Measurements from ENCODE around the gene AAK1. TPM values are rescaled to one million over a fixed set of nuclear protein-coding genes. Genes with fewer than 3 reads are reported as not detected.

The AAK1 gene
- total RNA-seq, 1 donor from 2014 or later = 20.8 TPM

DNA sequence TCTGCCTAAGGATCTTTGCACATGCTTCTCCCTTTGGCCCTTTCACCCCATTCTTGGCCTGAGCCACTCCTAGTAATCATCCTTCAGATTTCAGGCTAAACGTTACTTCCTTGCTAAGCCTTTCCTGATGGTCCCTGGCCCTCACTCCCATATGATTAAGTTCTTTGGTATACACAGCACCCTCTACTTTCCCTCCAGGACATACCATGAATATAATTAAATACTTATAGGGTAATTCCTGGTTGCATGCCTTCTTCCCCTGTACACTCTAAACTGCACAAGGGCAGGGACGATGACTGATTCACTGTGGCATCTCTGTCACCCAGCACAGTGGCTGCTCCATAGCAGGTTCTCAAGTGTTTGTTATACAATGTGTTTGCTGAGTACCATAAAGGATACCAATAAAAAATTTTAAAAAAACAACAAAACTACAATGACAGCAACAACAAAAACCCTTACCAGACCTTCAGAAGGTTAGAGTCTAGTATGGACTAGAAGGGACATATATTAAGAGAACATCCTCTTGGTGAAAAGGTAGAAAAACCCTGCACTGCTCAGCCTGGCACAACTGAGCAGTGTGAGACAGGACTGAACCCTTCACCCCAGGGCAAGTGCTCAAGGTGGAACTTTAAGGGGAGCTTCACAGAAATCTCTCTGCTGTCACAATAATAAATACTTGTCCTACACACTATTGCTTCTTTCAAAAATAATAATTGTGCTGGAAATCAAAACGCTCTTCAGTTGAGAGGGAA lies 76.2 kb downstream of the AAK1 start:
- H3K4me2 ChIP-seq = no peak overlapping the region
- H3K79me2 ChIP-seq (ENCODE audit: low read depth) = no peaks in the 10 kb centered on the region
- H3K9me3 ChIP-seq (ENCODE audit: low read depth) = no peaks in the 10 kb centered on the region
- H3K27me3 Mint-ChIP-seq (ENCODE audit: insufficient read depth, low read depth) = peaks cover 2% of the 10 kb centered on the region
- H4K20me1 ChIP-seq (ENCODE audit: low read depth) = no peaks in the 10 kb centered on the region
- H3K4me3 Mint-ChIP-seq = no peak overlapping the region
- H3K27ac ChIP-seq = no peak overlapping the region
- no peak for DNase-seq (ENCODE audit: low spot score)
- no peaks in the 10 kb centered on the region for H3F3A ChIP-seq (ENCODE audit: low read depth)
- no peak overlapping the region for H2AFZ ChIP-seq (replicated peaks)
- H3K27me3 ChIP-seq = no peaks in the 10 kb centered on the region
- H3K4me3 ChIP-seq = no peak overlapping the region
- H3K4me1 ChIP-seq = no peaks in the 10 kb centered on the region
- peaks cover 3% of the 10 kb centered on the region for H3K36me3 Mint-ChIP-seq
- no peaks in the 10 kb centered on the region for H3K4me1 Mint-ChIP-seq
- TF ChIP-seq CTCF (IDR thresholded peaks at IDR 0.05) (no peak), EZH2 (IDR thresholded peaks at IDR 0.05) (no peak), EZH2phosphoT487 (IDR thresholded peaks at IDR 0.05) (no peak)
- no peak overlapping the region for H3K9ac ChIP-seq
- no peaks in the 10 kb centered on the region for H3K36me3 ChIP-seq
- no peak overlapping the region for H3K27ac Mint-ChIP-seq
- no peaks in the 10 kb centered on the region for H3K9me3 Mint-ChIP-seq

DNA sequence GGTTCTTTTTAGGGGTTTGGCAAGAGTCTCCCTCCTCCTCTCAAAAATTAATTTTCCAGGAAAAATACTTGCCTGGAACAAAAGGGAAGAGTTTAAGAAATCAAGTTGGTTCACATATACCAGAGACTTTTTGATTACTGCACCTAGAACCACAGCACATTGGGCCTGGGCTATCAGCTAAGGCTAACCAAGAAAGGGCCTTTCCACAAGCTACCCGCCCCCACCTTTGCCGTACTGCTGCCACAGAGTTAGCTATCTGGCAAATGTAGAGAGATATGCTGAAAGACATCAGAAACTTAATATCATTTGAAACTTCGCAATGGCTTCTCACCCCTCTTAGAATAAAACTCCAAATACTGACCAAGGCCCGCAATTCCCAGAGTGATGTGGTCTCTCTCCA lies 76.9 kb downstream of the AAK1 start:
- Mint-ChIP-seq H3K27ac (no peak overlapping the region), H3K36me3 (peaks cover 3% of the 10 kb centered on the region), H3K4me1 (no peaks in the 10 kb centered on the region), H3K27me3 (ENCODE audit: insufficient read depth, low read depth) (peaks cover 2% of the 10 kb centered on the region), H3K9me3 (no peaks in the 10 kb centered on the region), H3K4me3 (no peak overlapping the region)
- H3F3A ChIP-seq (ENCODE audit: low read depth) = no peaks in the 10 kb centered on the region
- H3K4me2 ChIP-seq = no peak overlapping the region
- no peak overlapping the region for H2AFZ ChIP-seq (replicated peaks)
- H3K4me3 ChIP-seq = no peak overlapping the region
- no peak overlapping the region for H3K27ac ChIP-seq
- H3K9me3 ChIP-seq (ENCODE audit: low read depth) = no peaks in the 10 kb centered on the region
- no peak overlapping the region for H3K9ac ChIP-seq
- H4K20me1 ChIP-seq (ENCODE audit: low read depth) = no peaks in the 10 kb centered on the region
- no peak for DNase-seq (ENCODE audit: low spot score)
- no peaks in the 10 kb centered on the region for H3K79me2 ChIP-seq (ENCODE audit: low read depth)
- TF ChIP-seq CTCF (IDR thresholded peaks at IDR 0.05) = no peak
- no peak for TF ChIP-seq EZH2phosphoT487 (IDR thresholded peaks at IDR 0.05)
- H3K36me3 ChIP-seq = no peaks in the 10 kb centered on the region
- H3K27me3 ChIP-seq = no peaks in the 10 kb centered on the region
- no peaks in the 10 kb centered on the region for H3K4me1 ChIP-seq

DNA sequence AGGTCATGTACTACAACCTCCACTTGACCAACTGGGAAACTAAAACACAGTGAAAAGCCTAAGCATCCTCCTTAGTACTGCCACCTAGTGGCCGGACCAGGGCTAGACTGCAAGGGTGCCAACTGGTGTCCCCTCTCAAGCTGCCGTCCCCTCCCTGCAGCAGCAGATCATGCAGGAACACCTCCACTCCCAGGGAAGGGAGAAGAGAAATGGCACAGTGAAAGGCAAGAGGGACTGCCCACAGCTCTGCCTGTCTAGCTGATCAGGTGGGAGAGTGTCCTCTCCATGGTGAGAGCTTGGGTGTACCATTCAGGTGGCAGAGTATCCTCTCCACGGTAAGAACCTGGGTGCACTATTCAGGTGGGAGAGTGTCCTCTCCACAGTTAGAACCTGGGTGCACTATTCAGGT lies 78.1 kb downstream of the AAK1 start:
- no peaks in the 10 kb centered on the region for H3K36me3 ChIP-seq
- H3K36me3 Mint-ChIP-seq = peaks cover 3% of the 10 kb centered on the region
- no peak overlapping the region for H3K9ac ChIP-seq
- no peaks in the 10 kb centered on the region for H3K9me3 ChIP-seq (ENCODE audit: low read depth)
- H3K27ac Mint-ChIP-seq = no peak overlapping the region
- peaks cover 2% of the 10 kb centered on the region for H3K27me3 Mint-ChIP-seq (ENCODE audit: insufficient read depth, low read depth)
- no peak overlapping the region for H3K4me3 Mint-ChIP-seq
- H3K4me1 ChIP-seq = no peaks in the 10 kb centered on the region
- H4K20me1 ChIP-seq (ENCODE audit: low read depth) = no peaks in the 10 kb centered on the region
- H2AFZ ChIP-seq (replicated peaks) = no peak overlapping the region
- no peaks in the 10 kb centered on the region for H3K79me2 ChIP-seq (ENCODE audit: low read depth)
- TF ChIP-seq CTCF (IDR thresholded peaks at IDR 0.05) (peak; percentile 90), EZH2phosphoT487 (IDR thresholded peaks at IDR 0.05) (no peak)
- no peaks in the 10 kb centered on the region for H3K4me1 Mint-ChIP-seq
- no peak overlapping the region for H3K4me3 ChIP-seq
- DNase-seq (ENCODE audit: low spot score) = peak; percentile 77
- no peak overlapping the region for H3K4me2 ChIP-seq
- no peaks in the 10 kb centered on the region for H3F3A ChIP-seq (ENCODE audit: low read depth)
- no peaks in the 10 kb centered on the region for H3K9me3 Mint-ChIP-seq
- H3K27ac ChIP-seq = no peak overlapping the region
- H3K27me3 ChIP-seq = no peaks in the 10 kb centered on the region

Measured in neural progenitor cell (in vitro differentiated cells).